NOMO-1 treated with dmso at 0.1 percent for 144 hours (cell line): ENCODE measurements around the gene EIF6.
A peak's percentile ranks its signal among the peaks of the same experiment; 100 is the strongest.

Source experiments
- DNase-seq: peaks from one replicate; lab custom pipeline; 2025; ENCODE audit not compliant: unreplicated experiment; lab: John Stamatoyannopoulos, UW

The EIF6 gene

DNA sequence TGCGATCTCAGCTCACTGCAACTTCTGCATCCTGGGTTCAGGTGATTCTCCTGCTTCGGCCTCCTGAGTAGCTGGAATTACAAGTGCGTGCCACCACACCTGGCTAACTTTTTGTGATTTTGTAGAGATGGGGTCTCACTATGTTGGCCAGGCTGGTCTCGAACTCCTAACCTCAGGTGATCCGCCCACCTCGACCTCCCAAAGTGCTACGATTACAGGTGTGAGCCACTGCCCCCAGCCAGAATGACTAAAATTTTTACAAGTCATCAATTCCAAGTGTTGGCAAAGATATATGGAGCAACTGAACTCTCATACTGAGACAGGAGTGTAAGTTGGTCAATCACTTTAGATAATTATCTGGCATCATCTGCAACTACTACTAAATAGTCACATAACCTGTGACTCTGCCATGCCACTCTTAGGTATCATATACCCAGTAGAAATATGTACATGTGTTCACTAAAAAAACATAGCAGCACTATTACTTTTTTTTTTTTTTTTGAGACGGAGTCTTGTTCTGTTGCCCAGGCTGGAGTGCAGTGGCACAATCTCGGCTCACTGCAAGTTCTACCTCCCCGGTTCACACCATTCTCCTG, 3.0 kb downstream of the EIF6 start:
- DNase-seq, result no peak

DNA sequence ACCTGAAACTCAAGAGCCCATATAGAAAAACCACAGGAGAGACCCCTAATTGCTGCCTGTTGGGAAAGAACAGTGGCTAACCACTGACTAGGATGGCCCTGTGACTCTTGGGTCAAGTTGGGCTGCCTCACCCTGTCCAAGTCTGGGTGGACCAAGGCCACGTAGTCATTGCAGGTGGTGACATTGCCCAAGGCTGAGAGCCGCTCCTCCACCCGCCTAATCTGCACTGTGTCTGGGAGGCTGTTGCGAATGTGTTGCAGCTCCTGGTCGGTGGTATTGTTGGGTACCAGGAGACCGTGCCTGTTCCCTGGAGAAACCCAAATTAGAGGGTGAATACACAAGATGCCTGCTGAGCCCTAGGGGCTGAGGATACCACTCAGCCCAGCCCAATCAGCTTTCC, 4.0 kb downstream of the EIF6 start:
- no peak for DNase-seq

DNA sequence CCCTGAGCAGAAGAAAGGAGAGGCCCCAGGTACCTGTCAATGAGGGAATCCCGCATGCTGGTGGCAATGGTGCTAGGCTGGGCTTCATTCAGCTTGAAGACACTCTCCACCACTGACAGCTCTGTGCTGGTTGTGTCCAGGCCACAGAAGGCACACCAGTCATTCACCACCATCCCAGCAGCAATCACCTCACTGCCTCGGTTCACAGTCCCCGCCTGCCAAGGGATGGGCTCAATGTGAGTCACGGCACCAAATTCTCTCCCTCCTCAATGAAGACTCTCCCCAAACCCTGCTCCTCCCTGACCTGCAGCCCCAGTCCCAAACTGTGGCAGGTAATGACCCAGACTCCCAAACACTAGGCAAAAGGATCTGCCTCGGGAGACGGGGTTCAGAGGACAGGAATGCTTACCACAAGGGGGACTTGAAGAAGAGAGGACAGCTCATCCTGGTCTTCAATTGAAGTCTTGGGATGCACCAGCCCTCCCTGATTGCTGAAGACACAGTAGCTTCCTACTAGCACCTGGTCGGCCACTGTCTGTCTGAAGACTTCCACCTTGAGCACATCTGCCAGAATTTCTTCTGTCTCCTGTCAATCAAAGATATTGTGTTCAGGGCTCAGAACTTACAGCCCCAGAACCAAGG, 4.9 kb downstream of the EIF6 start:
- DNase-seq, result no peak

DNA sequence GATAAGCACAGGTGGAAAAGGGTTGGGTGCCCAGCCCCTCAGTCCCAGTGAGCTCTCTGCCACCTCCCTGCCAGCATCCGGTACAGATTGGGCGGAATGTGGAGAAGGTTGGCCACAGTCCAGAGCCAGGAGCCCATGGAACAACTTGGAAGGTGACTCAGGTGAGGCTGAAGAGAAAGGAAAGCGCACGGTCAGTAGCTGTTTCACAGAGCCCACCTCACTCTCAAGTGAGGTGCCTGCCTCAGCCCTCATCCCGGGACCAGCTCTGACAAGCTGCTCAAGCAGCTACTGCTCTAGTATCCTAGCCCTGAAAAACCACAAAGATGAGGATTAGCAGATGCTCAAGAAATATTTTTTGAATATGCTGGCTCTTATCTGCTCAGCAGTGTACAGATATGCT, 5.5 kb downstream of the EIF6 start:
- DNase-seq, result no peak

DNA sequence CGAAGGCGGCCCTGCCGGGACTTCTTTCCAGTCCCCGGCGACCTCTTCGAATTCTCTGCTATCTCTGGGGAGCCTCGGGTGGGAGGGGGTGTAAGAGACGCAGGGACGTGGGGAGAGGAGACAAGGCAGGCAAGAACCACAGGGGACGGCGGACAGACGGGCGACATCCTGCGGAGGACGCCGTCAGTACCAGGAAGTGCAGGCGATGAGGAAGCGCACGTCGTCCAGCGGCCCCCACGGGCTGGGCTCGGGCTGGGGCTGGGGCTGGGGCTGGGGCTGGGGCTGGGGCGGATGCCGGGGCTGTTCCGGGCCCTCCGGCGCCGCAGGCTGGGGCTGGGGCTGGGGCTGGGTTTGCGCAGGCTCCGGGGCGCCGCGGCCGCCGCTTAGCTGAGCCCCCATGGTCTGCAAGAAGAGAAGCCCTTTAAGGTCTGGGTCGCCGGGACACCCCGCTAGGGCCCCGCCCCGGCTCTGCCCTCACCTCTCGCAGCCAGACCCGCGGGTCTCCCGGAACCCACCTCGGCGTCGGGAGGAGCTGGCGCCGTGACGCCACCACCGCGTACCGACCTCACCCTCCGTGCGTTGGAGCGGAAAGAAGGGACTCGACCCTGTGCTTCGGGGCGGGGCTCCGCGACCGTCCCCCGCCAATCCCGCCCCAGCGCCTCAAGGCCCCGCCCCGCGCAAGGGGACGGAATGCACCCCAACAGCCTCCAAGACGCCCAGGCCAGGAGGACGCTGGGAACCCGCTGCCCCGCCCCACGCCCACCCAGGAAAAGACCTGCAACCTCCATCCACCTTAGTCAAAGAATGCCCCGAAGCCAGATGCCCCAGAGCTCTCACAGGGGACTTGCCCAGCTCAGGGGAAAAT, 6.8 kb downstream of the EIF6 start, which contains the start of gene MMP24OS:
TSS of gene MMP24OS (minus strand) at position 592 of the 865 bp plus-strand sequence. CDS start at position 399, 193 bp downstream.
- DNase-seq, result peak; percentile 71

DNA sequence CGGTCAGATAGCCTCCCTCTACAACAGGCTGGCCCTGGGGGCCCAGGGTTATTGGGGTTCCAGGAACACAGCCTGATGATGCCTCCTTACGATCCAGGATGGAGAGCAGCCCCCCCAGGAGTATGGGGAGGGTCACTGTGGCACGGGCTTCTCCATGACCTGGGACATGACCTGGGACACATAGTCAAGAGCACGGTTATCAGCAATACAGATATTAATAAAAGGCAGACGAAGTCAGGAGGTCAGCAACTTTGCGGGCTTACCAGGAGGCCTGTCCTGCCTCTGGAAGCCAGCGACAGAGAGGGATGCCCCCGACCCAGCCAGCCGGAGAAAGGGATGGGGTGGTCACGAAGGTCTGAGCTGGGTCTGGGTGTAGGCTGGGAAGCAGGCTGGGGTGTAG, 7.4 kb downstream of the EIF6 start:
- DNase-seq, result no peak

DNA sequence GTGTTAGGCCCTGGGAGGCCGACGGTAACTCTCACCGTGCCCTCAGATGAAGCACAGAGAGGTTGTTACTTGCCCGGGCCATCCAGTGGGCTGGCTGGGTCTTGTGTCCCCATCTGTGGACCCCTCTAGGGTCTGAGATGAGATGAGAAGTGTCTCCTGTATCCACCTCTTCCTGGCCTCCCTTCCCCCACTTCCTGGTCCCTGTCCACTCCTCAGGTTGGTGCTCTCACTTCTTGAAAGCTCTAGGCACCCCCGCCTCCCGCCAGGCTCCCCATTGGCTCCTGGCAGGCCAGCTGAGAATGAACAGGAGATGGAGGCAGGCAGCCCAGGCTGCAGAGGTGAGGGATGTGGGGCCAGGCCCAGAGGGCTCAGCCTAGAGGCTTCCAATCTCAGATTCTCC, 8.2 kb downstream of the EIF6 start:
- DNase-seq, result no peak

DNA sequence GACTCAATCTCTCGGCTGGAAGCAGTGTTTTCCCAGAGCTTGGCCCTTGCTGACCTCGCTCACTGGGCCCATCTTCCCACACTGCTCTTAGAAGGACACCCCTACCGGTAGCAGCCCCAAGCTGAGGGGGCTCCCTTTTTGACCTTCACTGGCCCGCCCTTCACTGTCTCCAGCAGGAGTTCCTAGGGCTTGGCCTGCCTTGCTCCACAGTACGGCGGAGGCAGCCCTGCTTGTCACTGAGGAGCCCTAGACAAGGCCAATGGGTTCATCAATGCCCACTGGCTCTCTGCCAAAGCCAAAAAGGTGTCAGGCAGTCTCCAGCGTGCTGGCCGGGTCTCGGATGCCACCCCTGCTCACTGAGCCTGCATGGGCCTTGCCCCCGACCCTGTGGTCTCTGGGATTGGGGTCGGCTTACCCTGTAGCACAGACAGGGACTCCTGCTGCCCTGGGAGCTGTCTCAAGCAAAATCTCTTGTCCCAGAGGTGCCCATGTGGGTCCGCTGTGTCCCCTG, 8.8 kb downstream of the EIF6 start:
- no peak for DNase-seq

DNA sequence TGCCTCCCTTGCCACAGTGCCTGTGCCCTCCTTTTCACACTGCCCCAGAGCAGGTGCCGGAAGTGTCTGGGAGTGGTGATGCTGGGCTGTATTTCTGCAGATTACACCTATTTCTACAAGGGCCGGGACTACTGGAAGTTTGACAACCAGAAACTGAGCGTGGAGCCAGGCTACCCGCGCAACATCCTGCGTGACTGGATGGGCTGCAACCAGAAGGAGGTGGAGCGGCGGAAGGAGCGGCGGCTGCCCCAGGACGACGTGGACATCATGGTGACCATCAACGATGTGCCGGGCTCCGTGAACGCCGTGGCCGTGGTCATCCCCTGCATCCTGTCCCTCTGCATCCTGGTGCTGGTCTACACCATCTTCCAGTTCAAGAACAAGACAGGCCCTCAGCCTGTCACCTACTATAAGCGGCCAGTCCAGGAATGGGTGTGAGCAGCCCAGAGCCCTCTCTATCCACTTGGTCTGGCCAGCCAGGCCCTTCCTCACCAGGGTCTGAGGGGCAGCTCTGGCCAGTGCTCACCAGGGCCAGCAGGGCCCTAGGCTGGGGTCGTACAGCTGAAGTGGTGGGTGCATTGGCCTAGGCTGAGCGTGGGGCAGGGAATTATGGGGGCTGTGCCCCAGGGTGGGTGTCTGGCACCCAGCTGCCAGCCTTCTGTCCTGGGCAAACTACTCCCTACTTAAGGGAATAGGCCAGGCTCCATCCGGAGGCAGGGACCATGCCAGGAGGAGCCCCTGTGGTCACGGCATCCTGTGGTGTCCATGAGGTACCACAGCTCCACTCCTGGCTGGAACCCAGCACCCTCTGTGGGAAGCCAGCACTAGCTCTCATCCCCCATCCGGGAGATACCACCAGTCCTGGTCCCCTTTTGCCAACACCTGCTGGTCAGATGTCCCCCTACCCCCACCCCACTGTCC, 10.1 kb downstream of the EIF6 start:
- DNase-seq, result no peak

DNA sequence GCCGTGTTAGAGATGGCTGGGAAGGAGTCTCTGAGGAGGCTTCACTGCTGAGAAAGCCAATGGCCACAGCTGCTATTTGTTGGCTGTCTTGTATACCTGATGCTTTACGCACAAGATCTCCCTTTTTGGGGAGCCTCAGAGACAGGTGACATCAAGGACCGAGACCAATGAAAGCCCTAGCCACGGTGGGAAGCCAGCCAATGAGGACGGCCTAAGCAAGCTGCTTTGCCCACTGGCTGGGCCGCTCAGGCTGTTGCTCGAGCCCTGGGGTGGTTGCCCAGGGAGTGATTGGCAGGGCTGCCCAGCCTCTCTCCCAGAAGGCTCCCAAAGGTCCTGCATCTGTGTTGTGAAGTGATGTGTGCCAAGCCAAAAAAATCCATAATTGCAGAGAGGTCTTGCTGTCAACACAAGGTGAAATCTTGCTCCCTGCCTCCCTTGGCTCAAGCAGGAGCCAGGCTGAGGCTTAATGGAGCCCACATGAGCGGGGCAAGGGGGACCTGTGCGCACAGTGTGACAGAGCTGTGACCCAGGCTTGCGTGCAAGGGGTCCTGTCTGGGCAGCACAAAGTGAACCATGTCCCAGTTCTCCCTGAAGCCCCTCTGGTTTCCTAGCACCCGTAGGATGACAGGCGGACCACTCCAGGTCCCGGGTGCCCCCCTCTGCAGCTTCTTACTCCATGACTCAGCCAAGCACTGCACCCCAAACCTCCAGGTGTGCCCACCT, 11.0 kb downstream of the EIF6 start:
- DNase-seq, result no peak

DNA sequence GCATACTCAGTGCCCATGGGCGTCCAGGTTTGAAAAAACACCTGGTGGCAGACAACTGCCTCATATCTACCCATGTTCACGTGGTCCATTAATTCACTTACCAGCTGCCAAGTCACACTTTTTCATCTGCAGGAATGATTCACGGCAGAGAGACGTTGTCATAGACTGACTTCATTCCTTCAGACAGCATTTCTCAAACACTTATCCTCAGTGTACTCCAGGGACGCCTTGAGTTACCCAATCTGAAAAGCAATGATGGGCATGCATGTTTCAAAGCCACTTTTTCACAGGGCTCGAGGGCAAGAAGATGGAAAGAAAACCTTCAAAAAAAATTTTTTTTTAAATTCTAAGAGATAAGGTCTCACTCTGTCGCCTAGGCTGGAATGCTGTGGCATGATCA, 12.7 kb downstream of the EIF6 start:
- no peak for DNase-seq

DNA sequence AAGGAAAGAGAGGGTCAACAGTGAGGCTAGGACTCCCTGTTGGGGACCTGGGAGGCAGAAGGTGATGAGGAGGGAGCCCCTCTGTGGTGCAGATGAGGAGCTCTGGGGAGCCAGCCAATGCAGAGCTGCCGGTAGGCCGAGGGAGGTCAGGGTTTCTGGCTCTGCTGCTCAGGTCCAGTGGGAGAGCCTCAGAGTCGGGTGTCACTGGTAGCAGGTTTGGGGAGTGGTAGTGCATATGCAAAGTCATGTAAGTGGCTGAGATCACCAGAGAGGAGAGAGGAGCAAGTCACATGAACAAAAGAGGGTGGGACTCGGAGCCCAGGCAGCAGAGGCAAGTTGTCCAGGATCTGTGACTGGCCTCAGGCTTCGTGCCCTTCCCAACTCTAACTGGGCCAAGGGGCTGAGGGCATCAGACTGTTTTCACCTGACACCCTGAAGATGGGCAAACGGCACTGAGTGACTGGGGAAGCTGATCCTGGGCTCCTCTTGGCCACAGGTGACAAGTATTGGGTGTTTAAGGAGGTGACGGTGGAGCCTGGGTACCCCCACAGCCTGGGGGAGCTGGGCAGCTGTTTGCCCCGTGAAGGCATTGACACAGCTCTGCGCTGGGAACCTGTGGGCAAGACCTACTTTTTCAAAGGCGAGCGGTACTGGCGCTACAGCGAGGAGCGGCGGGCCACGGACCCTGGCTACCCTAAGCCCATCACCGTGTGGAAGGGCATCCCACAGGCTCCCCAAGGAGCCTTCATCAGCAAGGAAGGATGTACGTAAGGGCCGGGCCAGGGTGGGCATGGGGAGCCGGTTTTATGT, 13.3 kb downstream of the EIF6 start:
- no peak for DNase-seq

DNA sequence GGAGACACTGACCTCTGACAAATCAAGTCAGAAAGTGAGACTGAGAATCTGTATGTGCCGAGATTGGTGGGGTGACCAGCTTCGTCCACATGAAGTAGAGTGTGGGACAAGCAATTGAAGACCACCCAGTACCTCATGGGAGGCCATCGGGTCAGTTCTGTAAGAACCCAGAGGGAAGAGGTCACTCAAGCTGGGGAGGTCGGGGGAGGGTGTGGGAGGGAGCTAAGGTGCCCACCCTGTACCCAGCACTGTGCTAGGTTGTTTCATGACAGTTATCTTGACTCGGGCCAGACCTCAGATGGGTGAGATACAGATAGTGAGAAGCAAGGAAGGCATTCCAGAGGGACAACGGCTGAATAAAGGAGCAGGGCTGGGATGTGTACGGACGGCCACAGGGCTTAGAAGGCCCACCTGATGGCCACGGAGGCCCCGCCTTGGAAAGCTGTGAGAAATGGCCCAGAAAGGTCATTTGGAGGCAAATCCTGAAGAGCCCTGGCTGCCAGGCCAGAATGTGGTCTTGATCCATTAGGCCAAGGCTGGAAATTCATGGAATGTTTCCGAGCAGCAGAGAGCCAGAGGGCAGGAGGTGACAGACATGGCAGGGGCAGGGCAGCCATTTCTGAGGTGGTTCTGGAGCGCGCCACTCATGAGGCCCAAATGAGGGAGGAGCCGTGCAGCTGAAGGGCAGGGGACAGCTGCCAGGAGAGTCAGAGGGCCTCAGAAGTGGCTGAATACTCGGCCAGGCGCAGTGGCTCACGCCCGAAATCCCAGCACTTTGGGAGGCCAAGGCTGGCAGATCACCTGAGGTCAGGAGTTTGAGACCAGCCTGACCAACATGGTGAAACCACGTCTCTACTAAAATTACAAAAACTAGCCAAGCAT, 14.3 kb downstream of the EIF6 start:
- no peak for DNase-seq

DNA sequence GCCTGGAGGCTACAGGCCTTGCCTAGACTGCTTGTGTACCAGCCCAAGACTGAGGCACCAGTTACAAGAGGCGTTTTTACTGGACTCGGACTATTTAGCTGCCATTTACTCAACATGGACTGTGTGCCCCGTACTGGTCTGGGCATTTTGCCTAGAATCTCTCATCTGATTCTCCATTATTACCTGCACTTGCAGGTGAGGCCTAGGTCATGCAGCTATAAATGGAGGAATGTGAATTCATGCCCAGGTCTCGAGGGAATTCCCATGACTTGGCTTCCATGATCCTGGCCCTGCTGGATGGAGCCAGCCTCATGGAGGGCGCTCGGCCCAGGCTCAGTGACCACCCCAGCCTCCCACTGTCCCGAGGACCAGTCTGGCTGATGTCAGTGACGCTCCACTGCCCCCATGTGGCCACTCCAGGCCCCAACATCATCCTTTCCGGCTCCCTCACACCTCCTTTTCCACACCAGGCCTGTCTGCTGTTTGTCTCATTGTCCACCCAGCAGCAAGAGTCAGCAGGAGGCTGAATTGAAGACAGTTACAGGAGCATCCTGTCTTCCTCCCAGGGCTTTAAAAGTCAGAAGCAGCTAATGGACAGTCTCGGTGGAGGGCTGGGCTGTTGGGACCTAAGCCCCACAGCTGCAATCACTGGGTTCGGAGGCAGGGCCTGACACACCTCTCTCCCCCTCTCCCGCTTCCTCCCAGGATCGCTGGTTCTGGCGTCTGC, 15.4 kb downstream of the EIF6 start:
- DNase-seq, result no peak

DNA sequence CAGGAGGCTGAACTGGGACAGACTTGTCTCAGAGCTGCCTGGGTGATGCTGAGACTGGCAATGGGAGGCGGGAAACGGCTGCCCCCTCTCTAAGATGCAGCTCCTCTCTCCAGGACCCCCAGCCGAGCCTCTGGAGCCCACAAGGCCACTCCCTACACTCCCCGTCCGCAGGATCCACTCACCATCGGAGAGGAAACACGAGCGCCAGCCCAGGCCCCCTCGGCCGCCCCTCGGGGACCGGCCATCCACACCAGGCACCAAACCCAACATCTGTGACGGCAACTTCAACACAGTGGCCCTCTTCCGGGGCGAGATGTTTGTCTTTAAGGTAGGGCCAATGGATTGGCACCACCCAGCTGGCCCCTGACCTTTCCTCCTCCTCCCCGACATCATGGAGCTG, 17.5 kb downstream of the EIF6 start:
- DNase-seq, result no peak

DNA sequence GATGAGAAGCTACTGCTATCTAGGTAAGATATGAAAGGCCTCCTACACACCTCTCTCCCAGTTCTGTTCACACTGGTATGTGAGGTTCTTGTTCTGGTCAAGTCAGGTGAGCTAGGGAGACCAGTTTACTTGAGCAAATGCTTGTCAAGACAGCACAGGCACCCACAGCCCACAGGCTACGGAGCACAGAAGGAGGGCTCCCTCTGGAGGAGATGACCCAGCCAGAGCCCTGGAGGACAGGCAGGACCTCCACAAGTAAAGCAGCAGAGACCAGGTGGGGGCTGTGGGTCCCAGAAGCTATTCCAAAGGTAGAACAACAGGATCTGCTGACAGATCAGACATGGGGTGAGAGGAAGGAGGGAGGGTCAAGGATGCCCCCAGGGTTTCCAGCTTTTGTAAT, 19.8 kb downstream of the EIF6 start:
- DNase-seq, result no peak

DNA sequence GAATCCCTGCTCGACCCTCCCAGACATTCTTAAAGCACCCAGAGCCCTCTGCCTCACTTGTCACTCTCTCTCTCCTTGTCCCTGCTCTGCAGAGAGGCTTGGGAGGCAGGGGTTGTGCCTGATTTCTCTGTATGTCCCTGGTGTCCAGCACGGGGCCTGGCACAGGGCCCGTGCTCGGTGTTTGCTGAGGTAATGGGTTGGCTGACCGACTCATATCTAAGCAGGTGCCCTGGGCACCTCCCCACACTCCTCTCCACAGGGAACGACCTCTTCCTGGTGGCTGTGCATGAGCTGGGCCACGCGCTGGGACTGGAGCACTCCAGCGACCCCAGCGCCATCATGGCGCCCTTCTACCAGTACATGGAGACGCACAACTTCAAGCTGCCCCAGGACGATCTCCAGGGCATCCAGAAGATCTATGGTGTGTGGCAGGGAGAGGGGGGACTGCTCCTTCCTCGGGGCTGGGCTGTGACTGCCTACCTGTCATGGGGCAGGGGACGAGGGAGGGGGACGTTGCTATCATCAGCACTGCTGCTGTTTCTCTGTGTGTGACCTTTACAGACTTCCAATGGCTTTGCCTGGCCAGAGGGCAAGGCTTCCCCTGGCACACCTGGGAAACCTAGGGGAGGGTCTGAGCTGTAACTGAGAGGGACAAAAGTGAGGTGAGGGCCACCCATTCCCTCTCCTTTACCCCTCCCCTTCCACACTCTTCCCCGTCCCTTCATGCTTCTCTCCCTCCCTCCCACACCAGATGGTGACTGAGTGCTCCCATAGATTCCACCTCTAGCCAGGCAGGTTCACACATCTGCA, 20.8 kb downstream of the EIF6 start:
- no peak for DNase-seq
